ENCODE measurements around the gene NDST1.

The NDST1 gene

GRCh38 chr5:150544611-150545219 is 36.8 kb downstream of the NDST1 start:
- DNase-seq (ENCODE audit: low read depth, low spot score), result no peak

GRCh38 chr5:150545246-150545645 is 37.3 kb downstream of the NDST1 start:
- no peak for DNase-seq (ENCODE audit: low read depth, low spot score)

GRCh38 chr5:150548123-150548522 is 40.2 kb downstream of the NDST1 start:
- DNase-seq (ENCODE audit: low read depth, low spot score), result no peak

GRCh38 chr5:150549735-150550134 is 41.8 kb downstream of the NDST1 start:
- no peak for DNase-seq (ENCODE audit: low read depth, low spot score)

- no peak for DNase-seq (ENCODE audit: low read depth, low spot score)
These were observed 42.4 kb downstream of the NDST1 start for GRCh38 chr5:150550286-150550685.

- DNase-seq (ENCODE audit: low read depth, low spot score), result no peak
These were observed 43.1 kb downstream of the NDST1 start for GRCh38 chr5:150551066-150551465.

- no peak for DNase-seq (ENCODE audit: low read depth, low spot score)
These were observed 45.5 kb downstream of the NDST1 start for GRCh38 chr5:150553402-150553801.

GRCh38 chr5:150553911-150554310 is 46.0 kb downstream of the NDST1 start:
- no peak for DNase-seq (ENCODE audit: low read depth, low spot score)

- no peak for DNase-seq (ENCODE audit: low read depth, low spot score)
These were observed 46.9 kb downstream of the NDST1 start for GRCh38 chr5:150554857-150555256.

- no peak for DNase-seq (ENCODE audit: low read depth, low spot score)
These were observed 48.2 kb downstream of the NDST1 start for GRCh38 chr5:150556106-150556505.

GRCh38 chr5:150556859-150557508 is 49.1 kb downstream of the NDST1 start:
- no peak for DNase-seq (ENCODE audit: low read depth, low spot score)

GRCh38 chr5:150557509-150557872 is 49.6 kb downstream of the NDST1 start:
- peak; percentile 18 for DNase-seq (ENCODE audit: low read depth, low spot score)

GRCh38 chr5:150558088-150558621 is 50.2 kb downstream of the NDST1 start:
- no peak for DNase-seq (ENCODE audit: low read depth, low spot score)

GRCh38 chr5:150559088-150559487 is 51.2 kb downstream of the NDST1 start:
- no peak for DNase-seq (ENCODE audit: low read depth, low spot score)

- DNase-seq (ENCODE audit: low read depth, low spot score), result no peak
These were observed 51.8 kb downstream of the NDST1 start for GRCh38 chr5:150559701-150560100.

GRCh38 chr5:150560401-150561191 is 52.7 kb downstream of the NDST1 start:
- peak; percentile 47 for DNase-seq (ENCODE audit: low read depth, low spot score)

GRCh38 chr5:150561192-150561512 is 53.2 kb downstream of the NDST1 start:
- no peak for DNase-seq (ENCODE audit: low read depth, low spot score)

GRCh38 chr5:150561571-150562275 is 53.8 kb downstream of the NDST1 start:
- DNase-seq (ENCODE audit: low read depth, low spot score), result no peak

GRCh38 chr5:150562832-150563231 is 54.9 kb downstream of the NDST1 start:
- DNase-seq (ENCODE audit: low read depth, low spot score), result no peak

- no peak for DNase-seq (ENCODE audit: low read depth, low spot score)
These were observed 57.9 kb downstream of the NDST1 start for GRCh38 chr5:150565868-150566267.

- DNase-seq (ENCODE audit: low read depth, low spot score), result no peak
These were observed 59.2 kb downstream of the NDST1 start for GRCh38 chr5:150567031-150567717.

- DNase-seq (ENCODE audit: low read depth, low spot score), result no peak
These were observed 60.7 kb downstream of the NDST1 start for GRCh38 chr5:150568663-150569062.

All from brain pericyte (primary cell).